Stimulated activated CD8-positive, alpha-beta memory T cell treated with anti-CD3 and anti-CD28 coated beads, Interleukin-4, amount 100 ng/mL, for 24 hours (primary cell): Measurements from ENCODE around the gene ARL13B.
"Not testable (repeated sequence)": the region's sequence is repeated elsewhere in the genome, so short reads cannot be mapped to it uniquely, and the experiment has no call there.

Source experiments
- DNase-seq: peaks from one replicate; pipeline ENCODE4 v3.0.0-alpha.2; 2020; ENCODE audit warnings: low read depth

Gene ARL13B

GRCh38 chr3:94063496-94064119 lies 83.7 kb downstream of the ARL13B start:
- DNase-seq = no peak

GRCh38 chr3:94064243-94064860 lies 84.4 kb downstream of the ARL13B start:
- no peak for DNase-seq

DNA sequence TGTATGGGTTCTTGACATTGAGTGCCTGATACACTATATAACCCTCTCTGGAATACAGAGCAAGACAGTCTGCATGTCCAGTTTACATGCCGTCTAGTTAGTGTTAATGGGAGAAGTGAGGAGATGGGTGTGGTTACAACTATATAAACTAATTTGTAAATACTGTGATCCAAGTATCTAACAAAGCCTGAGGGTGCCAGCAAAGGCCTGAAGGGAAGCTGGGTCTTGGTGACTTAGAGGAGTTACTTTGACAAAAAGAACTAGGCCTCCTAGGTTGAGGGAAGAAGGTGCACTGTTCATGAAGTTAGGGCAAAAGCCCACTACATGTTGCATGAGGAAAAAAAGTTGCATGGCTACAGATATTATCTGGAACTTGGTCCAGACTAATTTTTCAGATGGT lies 85.2 kb downstream of the ARL13B start:
- DNase-seq = no peak

DNA sequence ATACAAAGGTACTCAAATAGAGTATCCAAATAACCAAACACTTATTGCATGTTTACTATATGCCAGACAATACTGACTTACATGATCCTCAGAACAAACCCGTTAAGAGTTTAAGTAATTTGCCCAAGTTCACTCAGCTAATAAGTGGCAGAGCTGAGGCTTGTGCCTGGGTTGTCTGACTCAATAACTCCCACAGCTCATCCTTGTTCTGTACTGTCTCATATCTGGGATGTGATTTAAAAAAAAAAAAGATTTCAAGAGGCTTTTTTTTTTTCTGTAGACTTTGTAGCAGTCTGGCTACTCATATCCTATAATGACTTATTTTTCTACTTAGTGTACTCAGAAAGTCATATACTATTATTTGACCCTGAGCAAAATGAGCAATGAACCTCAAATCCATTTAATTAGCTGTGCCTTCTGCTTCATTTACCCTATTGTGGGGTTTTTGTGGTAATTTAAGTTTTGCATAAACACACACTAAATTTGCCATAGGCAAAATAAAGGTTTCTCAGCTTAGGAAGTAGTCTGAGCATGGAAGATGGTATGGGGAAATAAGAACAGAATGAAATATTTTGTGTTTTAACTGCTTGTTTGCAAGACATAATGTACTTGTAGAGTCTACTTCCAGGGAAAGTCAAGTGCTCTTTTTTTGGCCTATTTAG lies 86.0 kb downstream of the ARL13B start:
- DNase-seq = no peak

DNA sequence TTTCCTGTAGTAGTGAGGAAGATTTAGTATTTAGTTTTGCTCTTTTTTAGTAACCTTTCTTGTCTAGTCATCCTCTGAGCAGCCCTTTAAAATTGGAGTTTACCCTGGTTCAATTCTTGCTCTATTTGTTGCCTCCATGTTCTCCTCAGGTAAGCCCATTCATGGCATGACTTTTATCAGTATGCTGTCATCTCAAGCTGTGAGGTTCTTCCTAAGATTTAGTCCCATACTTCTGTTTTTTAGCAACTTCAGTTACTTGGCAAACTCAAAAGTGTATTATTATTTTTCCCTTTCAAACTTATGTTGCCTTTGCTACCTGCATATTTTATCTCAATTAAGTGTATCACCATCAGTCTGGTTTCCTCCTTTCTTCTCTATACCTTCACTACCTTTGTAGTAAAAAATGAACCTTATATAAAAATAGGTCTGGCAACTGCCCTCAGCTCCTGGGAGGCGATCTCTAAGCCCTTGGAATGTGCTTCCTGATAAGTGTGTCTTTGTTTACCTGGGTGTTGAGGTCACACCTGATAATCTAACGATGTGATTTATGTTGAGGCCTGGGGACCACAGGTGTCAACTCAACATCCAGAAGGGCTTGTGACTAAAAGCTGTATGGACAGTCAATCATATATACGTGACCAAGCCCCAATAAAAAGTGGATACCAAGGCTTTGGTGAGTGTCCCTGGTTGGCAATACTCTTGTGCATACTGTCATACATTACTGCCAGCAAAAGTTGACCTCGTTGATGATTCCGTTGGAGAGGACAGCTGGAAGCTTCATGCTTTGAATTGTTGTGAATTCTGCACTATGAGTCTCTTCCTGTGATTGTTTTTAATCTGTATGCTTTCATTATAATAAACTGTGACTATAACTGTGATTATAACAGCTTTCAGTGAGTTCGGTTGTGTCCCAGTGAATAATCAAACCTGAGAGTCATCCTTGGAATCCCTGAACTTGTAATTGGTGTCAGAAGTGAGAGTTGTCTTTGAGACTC lies 86.8 kb downstream of the ARL13B start:
- no peak for DNase-seq

GRCh38 chr3:94069194-94069813 lies 89.3 kb downstream of the ARL13B start:
- no peak for DNase-seq

DNA sequence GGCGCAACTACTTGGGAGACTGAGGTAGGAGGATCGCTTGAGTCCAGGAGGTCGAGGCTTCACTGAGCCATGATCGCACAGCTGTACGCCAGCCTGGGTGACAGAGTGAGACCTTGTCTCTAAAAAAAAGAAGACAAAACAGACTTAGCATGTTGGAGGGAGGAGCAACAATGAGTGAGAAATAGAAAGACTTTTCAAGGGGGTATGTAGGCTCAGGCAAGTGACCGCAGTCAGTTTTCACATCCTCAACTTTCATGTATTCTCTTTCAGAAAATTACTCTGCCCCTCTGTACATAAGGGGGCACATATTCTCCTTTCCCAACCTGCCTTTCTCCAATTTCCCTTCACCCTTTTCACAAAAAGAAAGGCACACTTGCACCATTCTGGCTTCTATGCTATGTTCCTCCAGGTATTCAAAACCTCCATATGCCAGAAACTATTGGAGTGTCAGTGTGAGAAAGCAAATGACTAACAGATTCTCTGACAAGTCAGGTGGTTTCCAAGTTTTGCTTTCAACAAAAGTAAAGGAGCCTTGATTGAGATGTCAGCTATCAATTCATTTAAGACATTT lies 90.5 kb downstream of the ARL13B start:
- DNase-seq = no peak

- no peak for DNase-seq
Measured at GRCh38 chr3:94071713-94072284, 91.8 kb downstream of the ARL13B start.

GRCh38 chr3:94076055-94076454 lies 96.1 kb downstream of the ARL13B start:
- DNase-seq = no peak

DNA sequence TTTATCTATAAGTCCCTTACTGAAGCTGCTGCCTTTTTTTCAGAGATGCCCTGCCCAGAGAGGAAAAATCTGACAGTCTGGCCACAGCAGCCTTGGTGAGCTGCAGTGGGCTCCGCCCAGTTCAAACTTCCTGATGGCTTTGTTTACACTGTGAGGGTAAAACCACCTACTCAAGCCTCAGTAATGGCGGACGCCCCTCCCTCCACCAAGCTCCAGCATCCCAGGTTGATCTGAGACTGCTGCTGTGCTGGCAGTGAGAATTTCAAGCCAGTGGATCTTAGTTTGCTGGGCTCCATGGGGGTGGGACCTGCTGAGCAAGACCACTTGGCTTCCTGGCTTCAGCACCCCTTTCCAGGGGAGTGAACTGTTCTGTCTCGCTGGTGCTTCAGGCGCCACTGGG lies 100.6 kb downstream of the ARL13B start:
- not testable (repeated sequence) for DNase-seq

- no peak for DNase-seq
Measured at GRCh38 chr3:94081884-94082283, 101.9 kb downstream of the ARL13B start.

- no peak for DNase-seq
Measured at GRCh38 chr3:94082391-94082937, 102.5 kb downstream of the ARL13B start.

GRCh38 chr3:94083261-94083660 lies 103.3 kb downstream of the ARL13B start:
- DNase-seq = no peak

GRCh38 chr3:94089126-94089525 lies 109.2 kb downstream of the ARL13B start:
- DNase-seq = no peak

GRCh38 chr3:94092086-94092485 lies 112.1 kb downstream of the ARL13B start:
- no peak for DNase-seq

- no peak for DNase-seq
Measured at GRCh38 chr3:94093151-94093550, 113.2 kb downstream of the ARL13B start.

- no peak for DNase-seq
Measured at GRCh38 chr3:94095111-94095510, 115.2 kb downstream of the ARL13B start.

GRCh38 chr3:94098452-94098851 lies 118.5 kb downstream of the ARL13B start:
- DNase-seq = no peak

- DNase-seq = no peak
Measured at GRCh38 chr3:94099311-94099710, 119.4 kb downstream of the ARL13B start.

- DNase-seq = no peak
Measured at GRCh38 chr3:94101860-94102259, 121.9 kb downstream of the ARL13B start.
